HFFc6 (cell line): ENCODE measurements around the gene SH3PXD2A. TPM values are rescaled to one million over a fixed set of nuclear protein-coding genes. Genes with fewer than 3 reads are reported as not detected.

Experiments used
- DNase-seq: peaks from one replicate; pipeline ENCODE4 v3.0.0-alpha.2; 2018
- H3K27ac Mint-ChIP-seq: 2 replicates; pipeline ENCODE4 v1.8.0; 2020; ENCODE audit warnings: mild to moderate bottlenecking, mixed read lengths
- H3K27me3 Mint-ChIP-seq: 2 replicates; pipeline ENCODE4 v1.8.0; 2021; ENCODE audit warnings: mild to moderate bottlenecking, moderate library complexity, mixed read lengths; ENCODE audit not compliant: insufficient read depth
- H3K36me3 Mint-ChIP-seq: 2 replicates; pipeline ENCODE4 v1.8.0; 2021; ENCODE audit warnings: low read depth, mixed read lengths
- H3K4me1 Mint-ChIP-seq: 2 replicates; pipeline ENCODE4 v1.8.0; 2020; ENCODE audit warnings: low read depth, mixed read lengths
- H3K4me3 Mint-ChIP-seq: 2 replicates; pipeline ENCODE4 v1.8.0; 2020; ENCODE audit warnings: mild to moderate bottlenecking, moderate library complexity, mixed read lengths
- H3K9me3 Mint-ChIP-seq: 2 replicates; pipeline ENCODE4 v1.8.0; 2020; ENCODE audit warnings: mild to moderate bottlenecking, mixed read lengths
- total RNA-seq, 6 experiments: library from RNA; stranded (reverse); fragmentation: NEBNext Ultra II Directional; extraction: Animal tissue kit (Norgen Biotek cat#: 25700); gene quantifications; 2 replicates in 1 of 6; 3 replicates in 5 of 6; pipeline ENCODE4 v1.2.3, GENCODE V29; 2021
- TF ChIP-seq, protein P1 (sequence below): fragments of 200-600 bp; sonication (generic); IDR thresholded peaks from 2 replicates; pipeline ENCODE4 v1.5.0; 2021; ENCODE audit warnings: antibody characterized with exemption, mild to moderate bottlenecking

The SH3PXD2A gene
- total RNA-seq, 6 experiments from 2014 or later = 75.5 to 113 (median 81.1) TPM

DNA sequence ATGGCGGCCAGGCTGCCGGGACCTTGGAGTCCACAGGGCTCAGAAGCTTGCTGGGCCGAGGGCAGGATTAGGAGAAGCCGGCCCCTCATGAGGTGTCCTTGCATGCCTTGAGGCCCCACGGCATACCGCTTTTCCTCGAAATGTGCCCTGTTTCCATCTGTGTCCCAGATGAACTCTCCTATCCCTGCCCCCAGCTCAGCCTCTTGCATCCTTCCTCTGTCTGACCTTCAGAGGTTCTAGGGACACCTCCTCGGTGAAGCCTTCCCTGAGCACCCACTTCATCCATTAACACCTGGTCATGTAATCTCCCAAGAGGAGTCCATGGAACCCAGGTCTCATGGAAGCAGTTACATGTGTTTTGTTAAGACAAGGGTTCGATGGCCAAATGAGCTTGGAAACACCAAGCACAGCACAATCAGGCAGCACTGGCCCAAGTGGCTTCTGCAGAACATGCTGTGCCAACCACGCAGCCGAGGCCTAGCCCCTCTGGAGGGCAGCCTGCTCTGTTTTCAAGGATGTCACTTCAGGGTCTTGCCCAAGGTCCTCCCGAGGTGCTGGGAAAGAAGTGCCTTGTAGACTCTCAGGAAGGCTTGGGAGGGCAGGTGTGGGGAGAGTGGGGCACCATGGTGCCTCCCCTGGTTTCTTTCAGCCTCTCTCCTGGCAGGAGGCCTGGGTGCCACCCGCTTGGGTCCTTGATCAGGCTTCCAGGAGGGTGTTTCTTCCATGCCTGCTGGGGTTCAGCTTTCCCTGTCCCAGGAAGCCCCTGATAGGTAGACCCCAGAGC lies 237.6 kb downstream of the SH3PXD2A start:
- H3K36me3 Mint-ChIP-seq = peaks cover 32% of the 10 kb centered on the region
- H3K27ac Mint-ChIP-seq = peak overlapping the region; percentile 83
- peak overlapping the region; percentile 39; the same call in 1 of the 2 replicates for H3K4me3 Mint-ChIP-seq
- H3K4me1 Mint-ChIP-seq = peaks cover 83% of the 10 kb centered on the region
- H3K9me3 Mint-ChIP-seq = no peaks in the 10 kb centered on the region
- H3K27me3 Mint-ChIP-seq = peaks cover 23% of the 10 kb centered on the region
- TF ChIP-seq, protein P1, sequence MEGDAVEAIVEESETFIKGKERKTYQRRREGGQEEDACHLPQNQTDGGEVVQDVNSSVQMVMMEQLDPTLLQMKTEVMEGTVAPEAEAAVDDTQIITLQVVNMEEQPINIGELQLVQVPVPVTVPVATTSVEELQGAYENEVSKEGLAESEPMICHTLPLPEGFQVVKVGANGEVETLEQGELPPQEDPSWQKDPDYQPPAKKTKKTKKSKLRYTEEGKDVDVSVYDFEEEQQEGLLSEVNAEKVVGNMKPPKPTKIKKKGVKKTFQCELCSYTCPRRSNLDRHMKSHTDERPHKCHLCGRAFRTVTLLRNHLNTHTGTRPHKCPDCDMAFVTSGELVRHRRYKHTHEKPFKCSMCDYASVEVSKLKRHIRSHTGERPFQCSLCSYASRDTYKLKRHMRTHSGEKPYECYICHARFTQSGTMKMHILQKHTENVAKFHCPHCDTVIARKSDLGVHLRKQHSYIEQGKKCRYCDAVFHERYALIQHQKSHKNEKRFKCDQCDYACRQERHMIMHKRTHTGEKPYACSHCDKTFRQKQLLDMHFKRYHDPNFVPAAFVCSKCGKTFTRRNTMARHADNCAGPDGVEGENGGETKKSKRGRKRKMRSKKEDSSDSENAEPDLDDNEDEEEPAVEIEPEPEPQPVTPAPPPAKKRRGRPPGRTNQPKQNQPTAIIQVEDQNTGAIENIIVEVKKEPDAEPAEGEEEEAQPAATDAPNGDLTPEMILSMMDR = no peak
- no peak for DNase-seq

DNA sequence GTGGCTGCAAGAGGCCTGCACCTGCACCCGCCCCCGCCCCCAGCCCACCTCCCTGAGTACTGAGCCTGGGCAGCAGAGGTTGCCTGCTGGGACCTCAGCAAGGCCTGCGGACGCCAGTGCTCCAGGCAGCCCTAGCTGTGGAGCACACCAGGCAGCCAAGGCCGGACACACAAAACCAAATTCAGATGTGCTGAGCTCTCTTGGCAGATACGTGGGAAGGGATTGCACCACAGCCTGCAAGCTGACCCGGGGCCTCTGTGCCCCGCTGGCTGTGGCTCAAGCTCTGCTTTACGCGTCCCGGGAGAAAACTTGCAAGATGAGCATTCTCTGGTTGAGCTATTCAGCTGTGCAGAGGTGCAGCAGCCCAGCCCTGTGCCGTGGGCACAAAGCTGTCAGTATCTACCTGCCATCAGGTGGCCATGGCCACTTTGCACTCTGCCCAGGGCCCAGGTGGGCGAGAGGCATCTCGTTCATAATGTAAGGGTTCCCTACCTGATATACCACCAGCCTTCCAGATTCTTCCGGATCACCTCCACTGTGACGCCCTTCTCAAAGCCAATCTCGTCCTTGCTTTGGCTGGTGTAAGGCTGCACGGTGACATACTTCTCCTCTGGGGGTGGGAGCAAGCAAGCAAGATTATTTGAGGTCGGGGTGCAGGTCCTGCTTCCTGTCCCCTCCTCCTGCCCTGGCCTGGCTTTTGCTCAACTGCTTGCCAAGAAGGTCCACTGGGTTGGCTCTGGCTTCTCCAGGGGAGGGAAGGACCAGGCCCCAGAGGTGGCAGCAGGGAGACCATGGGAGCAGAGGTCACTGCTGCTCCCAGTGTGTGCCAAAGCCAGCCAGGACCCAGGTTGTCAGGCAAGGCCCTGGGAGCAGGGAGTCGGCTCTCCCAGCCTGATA lies 238.4 kb downstream of the SH3PXD2A start:
- Mint-ChIP-seq H3K4me1 (peaks cover 91% of the 10 kb centered on the region), H3K27me3 (peaks cover 21% of the 10 kb centered on the region), H3K36me3 (peaks cover 36% of the 10 kb centered on the region), H3K9me3 (no peaks in the 10 kb centered on the region), H3K4me3 (peak overlapping the region; percentile 8), H3K27ac (peak overlapping the region; percentile 80)
- TF ChIP-seq, protein P1 = no peak
- DNase-seq = peak; percentile 82

DNA sequence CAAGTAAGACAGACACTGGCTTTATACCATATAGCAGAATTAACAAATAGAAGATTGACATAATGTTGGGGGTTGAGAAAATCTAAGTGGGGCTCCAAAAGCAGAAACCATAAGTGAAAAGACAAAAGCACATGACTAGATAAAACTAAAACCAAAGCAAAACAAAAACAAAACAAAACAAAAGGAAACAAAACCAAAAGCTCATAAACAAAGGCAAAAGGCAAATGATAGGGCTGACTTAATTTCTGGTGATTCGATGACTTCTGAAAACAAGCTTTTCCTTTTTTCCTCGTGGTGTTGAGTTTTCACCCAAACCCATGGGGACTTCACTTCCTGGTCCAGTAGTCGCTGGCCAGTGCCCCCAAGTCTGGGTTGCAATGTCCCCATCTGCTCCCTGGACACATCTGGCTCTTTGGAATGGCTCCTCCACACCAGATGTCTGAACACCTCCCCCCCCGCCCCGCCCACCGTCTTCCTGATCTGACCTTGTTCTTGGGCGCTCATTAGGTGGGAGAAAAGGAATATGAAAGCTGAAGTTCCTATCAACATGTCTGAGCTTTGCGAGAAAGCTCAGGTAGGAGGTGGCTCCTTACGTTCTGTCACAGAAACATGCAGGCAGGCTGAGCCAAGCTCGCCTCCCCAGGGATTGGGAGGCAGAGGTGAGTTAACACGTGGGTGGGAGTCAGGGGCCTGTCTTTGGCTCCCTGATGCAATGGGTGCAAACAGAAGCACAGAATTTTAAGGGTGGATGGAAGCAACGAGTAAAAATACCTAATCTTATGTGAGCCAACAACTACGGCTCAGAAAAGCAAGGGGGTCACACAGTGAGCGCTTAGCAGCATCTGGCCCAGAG lies 240.8 kb downstream of the SH3PXD2A start:
- peaks cover 35% of the 10 kb centered on the region for H3K36me3 Mint-ChIP-seq
- peak overlapping the region; percentile 80 for H3K27ac Mint-ChIP-seq
- TF ChIP-seq, protein P1 = no peak
- peaks cover 24% of the 10 kb centered on the region for H3K27me3 Mint-ChIP-seq
- peak overlapping the region; percentile 54; the same call in 1 of the 2 replicates for H3K4me3 Mint-ChIP-seq
- H3K9me3 Mint-ChIP-seq = no peaks in the 10 kb centered on the region
- DNase-seq = no peak
- H3K4me1 Mint-ChIP-seq = peaks cover 80% of the 10 kb centered on the region

DNA sequence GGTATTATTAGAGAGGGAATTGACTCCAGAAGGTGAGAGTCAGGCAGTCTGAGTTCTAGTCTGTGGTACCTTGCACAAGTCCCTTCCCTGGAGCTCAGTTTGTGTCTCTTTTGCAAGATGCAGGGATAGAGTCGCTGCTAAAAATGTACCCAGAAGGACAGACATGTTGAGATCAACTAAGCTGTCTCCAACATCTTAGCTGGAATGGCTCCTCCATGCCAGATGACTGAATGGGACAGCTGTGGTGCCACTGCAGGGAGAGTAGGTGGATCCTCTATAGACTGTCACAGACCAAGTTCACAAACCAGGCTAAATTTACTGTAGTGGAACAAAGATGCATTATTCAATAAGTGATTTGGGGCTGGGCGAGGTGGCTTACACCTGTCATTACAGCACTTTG lies 241.8 kb downstream of the SH3PXD2A start:
- H3K4me3 Mint-ChIP-seq = no peak overlapping the region
- H3K36me3 Mint-ChIP-seq = peaks cover 44% of the 10 kb centered on the region
- peaks cover 71% of the 10 kb centered on the region for H3K4me1 Mint-ChIP-seq
- DNase-seq = no peak
- peaks cover 25% of the 10 kb centered on the region for H3K27me3 Mint-ChIP-seq
- TF ChIP-seq, protein P1 = no peak
- H3K9me3 Mint-ChIP-seq = no peaks in the 10 kb centered on the region
- H3K27ac Mint-ChIP-seq = peak overlapping the region; percentile 28; the same call in 1 of the 2 replicates
